ENCODE data around the gene RNF7. TPM values are rescaled to one million over a fixed set of nuclear protein-coding genes. Genes with fewer than 3 reads are reported as not detected.
"Not testable (repeated sequence)": the region's sequence is repeated elsewhere in the genome, so short reads cannot be mapped to it uniquely, and the experiment has no call there.

Gene RNF7
- polyA plus RNA-seq (2011; rRNA removed) (97.1 and 113 TPM in 2 replicates), polyA minus RNA-seq (2011; rRNA and poly(A)+ RNA removed) (19.6 and 19.9 TPM in 2 replicates)

DNA sequence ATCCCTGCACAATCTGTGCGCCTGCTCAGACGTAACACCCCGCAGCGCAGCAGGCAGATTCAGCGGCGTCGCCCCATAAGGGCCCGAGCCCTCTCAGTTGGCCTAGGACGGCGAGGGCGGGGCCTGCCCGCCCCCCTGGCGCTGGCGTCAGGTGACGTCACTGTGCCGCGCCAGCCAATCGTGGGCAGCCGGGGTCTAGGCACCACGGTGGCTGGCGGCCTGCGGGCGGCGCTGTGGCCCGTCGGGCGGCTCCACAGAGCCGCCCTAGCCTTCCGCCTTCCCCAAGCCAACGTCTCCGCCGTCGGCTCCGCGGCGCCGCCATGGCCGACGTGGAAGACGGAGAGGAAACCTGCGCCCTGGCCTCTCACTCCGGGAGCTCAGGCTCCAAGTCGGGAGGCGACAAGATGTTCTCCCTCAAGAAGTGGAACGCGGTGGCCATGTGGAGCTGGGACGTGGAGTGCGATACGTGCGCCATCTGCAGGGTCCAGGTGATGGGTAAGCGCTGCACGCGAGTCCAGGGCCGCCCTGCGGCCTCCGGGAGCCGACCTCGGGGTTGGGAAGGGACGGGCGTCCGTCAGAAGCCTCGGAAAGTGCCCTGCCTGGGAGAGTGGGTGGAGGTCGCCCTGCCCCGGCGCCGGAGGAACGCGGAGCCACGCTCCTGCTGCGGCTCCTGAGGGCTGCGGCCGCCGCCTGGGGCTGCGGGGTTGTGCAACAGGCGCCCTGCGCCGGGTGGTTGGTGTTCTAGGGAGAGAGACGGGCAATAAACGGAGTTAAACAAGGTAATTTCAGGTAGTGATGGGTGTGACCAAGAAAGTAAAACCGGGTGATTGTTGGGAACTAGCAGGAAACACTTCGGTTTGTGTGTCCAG is at the start of gene RNF7:
RNF7 (plus strand) TSS at position 277 of the 869 bp plus-strand sequence; CDS start at position 321, 44 bp downstream.
- Histone ChIP-seq H3K27ac (ENCODE audit: low read depth, low read length) (peak within 1 kb of the TSS; percentile 71), H3K9me3 (ENCODE audit: control insufficient read depth, insufficient read depth, low read length) (no peaks in the 10 kb centered on the region), H3K27me3 (ENCODE audit: control insufficient read depth, insufficient read depth, low read length) (no peaks in the 10 kb centered on the region), H3K4me3 (ENCODE audit: low read depth, low read length) (peak within 1 kb of the TSS; percentile 94)
- DNase-seq (ENCODE audit: low read depth, low spot score): peak; percentile 87
- TF ChIP-seq, protein P1, sequence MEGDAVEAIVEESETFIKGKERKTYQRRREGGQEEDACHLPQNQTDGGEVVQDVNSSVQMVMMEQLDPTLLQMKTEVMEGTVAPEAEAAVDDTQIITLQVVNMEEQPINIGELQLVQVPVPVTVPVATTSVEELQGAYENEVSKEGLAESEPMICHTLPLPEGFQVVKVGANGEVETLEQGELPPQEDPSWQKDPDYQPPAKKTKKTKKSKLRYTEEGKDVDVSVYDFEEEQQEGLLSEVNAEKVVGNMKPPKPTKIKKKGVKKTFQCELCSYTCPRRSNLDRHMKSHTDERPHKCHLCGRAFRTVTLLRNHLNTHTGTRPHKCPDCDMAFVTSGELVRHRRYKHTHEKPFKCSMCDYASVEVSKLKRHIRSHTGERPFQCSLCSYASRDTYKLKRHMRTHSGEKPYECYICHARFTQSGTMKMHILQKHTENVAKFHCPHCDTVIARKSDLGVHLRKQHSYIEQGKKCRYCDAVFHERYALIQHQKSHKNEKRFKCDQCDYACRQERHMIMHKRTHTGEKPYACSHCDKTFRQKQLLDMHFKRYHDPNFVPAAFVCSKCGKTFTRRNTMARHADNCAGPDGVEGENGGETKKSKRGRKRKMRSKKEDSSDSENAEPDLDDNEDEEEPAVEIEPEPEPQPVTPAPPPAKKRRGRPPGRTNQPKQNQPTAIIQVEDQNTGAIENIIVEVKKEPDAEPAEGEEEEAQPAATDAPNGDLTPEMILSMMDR (IDR thresholded peaks at IDR 0.05; ENCODE audit: low read depth, low read length): peak; percentile 73
- CTCF ChIA-PET: interaction anchor here (0.6 to 3.9 kb wide), 34 partner anchors 9 to 539 kb away, joined by 3 to 36 read pairs (median 4); no protein-coding TSS in a partner anchor
- POLR2A ChIA-PET: interaction anchor here (0.7 to 1.2 kb wide), 4 partner anchors 13 to 138 kb away, joined by 3 to 6 read pairs (median 4); partner anchors contain the start of gene ATP1B3

DNA sequence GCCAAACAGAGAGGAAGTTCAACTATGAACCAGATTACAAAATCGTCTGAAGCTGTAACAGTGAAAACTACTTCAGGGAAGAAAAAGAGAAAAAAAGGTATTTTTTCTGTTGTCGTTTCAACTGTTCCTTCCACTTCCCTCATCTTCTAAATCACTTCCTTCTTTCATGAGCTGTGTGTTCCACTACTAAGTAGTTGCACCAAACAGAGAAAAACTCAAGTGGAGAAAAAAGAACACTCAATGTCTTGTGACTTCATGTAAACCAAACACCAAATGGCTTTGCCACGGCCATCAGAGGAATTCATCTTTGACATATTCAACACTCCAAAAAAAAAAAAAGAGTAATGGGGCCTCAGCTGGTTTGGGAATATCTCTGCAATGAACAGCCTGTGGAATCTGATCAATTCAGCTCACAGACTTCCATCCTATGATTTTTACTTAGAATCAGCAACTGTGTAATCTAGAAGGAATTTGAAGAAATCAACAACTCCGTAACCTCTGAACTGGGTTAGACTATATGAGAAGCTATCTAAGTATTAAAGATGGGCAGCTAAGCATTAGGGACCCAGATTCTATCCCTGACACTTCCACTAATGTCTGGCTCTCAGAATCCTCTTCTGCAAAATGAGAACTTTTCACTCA is 47.5 kb upstream of the RNF7 start:
- ChIA-PET CTCF (interaction anchor here (0.6 to 1.2 kb wide), 4 partner anchors 10 to 226 kb away, joined by 3 to 5 read pairs (median 4); partner anchors contain the start of gene RNF7), POLR2A (interaction anchor here (0.6 to 1.2 kb wide), 5 partner anchors 17 to 221 kb away, joined by 3 to 7 read pairs (median 6); no protein-coding TSS in a partner anchor)
- Histone ChIP-seq H3K4me3 (ENCODE audit: low read depth, low read length) (no peak overlapping the region), H3K27me3 (ENCODE audit: control insufficient read depth, insufficient read depth, low read length) (peaks cover 4% of the 10 kb centered on the region), H3K9me3 (ENCODE audit: control insufficient read depth, insufficient read depth, low read length) (no peaks in the 10 kb centered on the region), H3K27ac (ENCODE audit: low read depth, low read length) (no peak overlapping the region)
- TF ChIP-seq, protein P1 (IDR thresholded peaks at IDR 0.05; ENCODE audit: low read depth, low read length): no peak
- no peak for DNase-seq (ENCODE audit: low read depth, low spot score)

DNA sequence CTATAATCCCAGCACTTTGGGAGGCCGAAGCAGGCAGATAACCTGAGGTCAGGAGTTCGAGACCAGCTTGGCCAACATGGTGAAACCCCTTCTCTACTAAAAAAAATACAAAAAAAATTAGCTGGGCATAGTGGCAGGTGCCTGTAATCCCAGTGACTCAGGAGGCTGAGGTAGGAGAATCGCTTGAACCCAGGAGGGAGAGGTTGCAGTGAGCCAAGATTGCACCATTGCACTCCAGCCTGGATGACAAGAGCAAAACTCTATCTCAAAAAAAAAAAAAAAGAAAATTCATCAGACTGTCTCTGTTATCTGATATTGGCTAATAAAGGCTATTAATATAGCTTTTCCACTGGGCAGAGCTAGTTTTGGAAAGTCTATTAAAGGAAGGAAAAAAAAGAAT is 46.6 kb upstream of the RNF7 start:
- H3K27ac ChIP-seq (ENCODE audit: low read depth, low read length); DNase-seq (ENCODE audit: low read depth, low spot score); H3K27me3 ChIP-seq (ENCODE audit: control insufficient read depth, insufficient read depth, low read length); H3K4me3 ChIP-seq (ENCODE audit: low read depth, low read length); H3K9me3 ChIP-seq (ENCODE audit: control insufficient read depth, insufficient read depth, low read length): not testable (repeated sequence)
- CTCF ChIA-PET: interaction anchor here (1.0 to 1.5 kb wide), 2 partner anchors 46 to 184 kb away, joined by 3 read pairs; no protein-coding TSS in a partner anchor
- POLR2A ChIA-PET: interaction anchor here (0.6 kb wide), 3 partner anchors 32 to 1029 kb away, joined by 4 to 7 read pairs (median 4); no protein-coding TSS in a partner anchor

DNA sequence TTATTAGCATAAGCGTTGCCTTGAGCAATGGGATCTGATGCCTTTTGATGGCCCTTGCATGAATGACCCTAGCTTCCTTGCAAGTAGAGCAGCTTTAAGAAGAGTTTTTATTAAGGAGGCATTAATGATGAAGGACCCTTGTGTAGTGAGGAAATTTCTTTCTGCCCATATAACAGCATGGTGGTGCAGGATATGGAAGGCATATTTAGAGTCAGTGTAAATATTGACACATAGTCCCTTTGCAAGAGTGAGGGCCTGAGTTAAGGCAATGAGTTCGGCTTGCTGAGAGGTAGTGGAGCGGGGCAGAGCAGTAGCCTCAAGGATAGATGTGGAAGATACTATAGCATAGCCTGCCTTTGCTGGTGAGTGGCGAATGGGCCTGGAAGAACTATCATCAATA is 45.1 kb upstream of the RNF7 start:
- H3K27ac ChIP-seq (ENCODE audit: low read depth, low read length); H3K27me3 ChIP-seq (ENCODE audit: control insufficient read depth, insufficient read depth, low read length); H3K9me3 ChIP-seq (ENCODE audit: control insufficient read depth, insufficient read depth, low read length); DNase-seq (ENCODE audit: low read depth, low spot score); POLR2A ChIA-PET; H3K4me3 ChIP-seq (ENCODE audit: low read depth, low read length): not testable (repeated sequence)
- CTCF ChIA-PET: interaction anchor here (1.5 kb wide), 1 partner anchor 182 kb away, joined by 3 read pairs; no protein-coding TSS in a partner anchor

DNA sequence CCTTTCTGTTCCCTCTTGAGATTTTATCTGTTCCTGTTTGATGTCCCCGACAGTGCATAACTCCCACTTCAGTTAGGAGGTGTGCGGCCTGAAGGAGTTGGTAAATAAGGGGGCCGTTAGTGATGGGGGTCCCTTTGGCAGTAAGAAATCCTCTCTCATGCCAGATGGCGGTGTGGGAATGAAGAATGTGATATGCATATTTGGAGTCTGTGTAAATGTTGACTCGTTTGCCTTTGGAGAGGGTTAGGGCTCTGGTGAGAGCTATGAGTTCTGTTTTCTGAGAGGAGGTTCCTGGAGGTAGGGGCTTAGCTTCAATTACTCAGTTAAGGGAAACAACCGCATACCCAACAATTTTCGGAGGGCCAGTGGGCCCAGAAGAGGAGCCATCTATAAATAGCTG is 38.8 kb upstream of the RNF7 start:
- Histone ChIP-seq H3K27ac (ENCODE audit: low read depth, low read length) (no peak overlapping the region), H3K27me3 (ENCODE audit: control insufficient read depth, insufficient read depth, low read length) (peaks cover 14% of the 10 kb centered on the region), H3K4me3 (ENCODE audit: low read depth, low read length) (no peak overlapping the region), H3K9me3 (ENCODE audit: control insufficient read depth, insufficient read depth, low read length) (no peaks in the 10 kb centered on the region)
- DNase-seq (ENCODE audit: low read depth, low spot score): no peak
- CTCF ChIA-PET: interaction anchor here (1.0 kb wide), 1 partner anchor 9 kb away, joined by 3 read pairs; no protein-coding TSS in a partner anchor
- TF ChIP-seq, protein P1 (IDR thresholded peaks at IDR 0.05; ENCODE audit: low read depth, low read length): no peak
- POLR2A ChIA-PET: no interaction called here
